Activated CD4-positive, alpha-beta T cell treated with anti-CD3 and anti-CD28 coated beads for 48 hours (primary cell): ENCODE results near the gene NRCAM.
A peak's percentile ranks its signal among the peaks of the same experiment; 100 is the strongest.

Source experiments
- DNase-seq: peaks from one replicate; pipeline ENCODE4 v3.0.0-alpha.2; 2020

Gene NRCAM

DNA sequence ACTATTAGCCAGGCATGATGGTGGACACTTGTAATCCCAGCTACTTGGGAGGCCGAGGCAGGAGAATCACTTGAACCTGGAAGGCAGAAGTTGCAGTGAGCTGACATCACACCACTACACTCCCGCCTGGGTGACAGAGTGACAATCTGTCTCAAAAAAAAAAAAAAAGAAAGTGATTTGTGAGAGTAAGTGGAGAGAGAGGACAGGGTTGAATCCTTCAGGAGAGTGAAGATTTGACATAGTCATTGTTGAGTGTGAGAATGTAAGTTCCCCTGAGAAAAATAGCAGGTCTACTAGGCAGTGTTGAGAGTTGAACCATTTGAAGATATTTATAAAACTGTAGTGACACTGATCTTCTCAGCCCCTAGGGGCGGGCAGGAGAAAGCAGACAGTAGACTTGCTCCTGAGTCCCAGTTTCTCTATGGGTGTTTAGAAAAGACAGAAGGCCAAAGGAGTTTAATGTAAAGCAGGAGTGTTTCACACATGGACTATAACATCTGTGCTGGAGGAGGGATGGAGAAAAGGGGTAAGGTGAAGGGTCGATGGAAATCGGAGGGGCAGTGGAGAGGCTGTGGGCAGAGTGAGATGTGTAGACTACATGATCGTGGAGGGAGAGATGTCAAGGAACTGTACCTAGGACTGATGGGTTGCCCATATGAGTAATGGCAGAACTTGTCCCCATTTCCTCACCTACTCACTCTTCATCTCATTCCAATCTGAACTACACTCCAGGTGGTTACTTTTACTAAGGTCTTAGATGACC is 312.4 kb downstream of the NRCAM start:
- no peak for DNase-seq

DNA sequence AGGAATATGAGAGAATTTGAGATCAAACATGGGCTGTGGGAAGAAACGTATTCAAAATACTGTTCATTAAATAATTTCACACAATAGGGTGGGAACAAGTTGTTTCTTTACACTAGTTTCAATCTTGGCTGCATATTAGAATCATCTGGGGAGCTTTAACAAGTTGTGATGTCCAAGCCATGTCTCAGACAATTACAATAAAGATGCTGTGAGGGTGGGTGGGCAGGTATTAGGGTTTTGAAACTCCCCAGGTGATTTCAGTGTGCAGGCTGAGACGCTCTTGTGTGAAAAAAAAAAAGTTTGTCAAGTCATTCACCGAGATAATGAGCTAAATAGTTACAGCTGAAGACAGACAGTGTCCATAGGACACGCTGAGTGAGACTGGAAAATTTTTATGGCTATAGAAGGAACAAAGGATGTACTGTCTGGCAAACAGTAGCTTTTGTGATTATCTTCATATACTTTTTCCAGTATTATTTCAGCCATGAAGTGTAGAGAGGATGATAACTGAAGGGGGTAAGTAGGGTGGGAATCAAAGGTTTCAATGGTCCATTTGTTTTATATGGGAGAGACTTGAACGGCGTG is 313.5 kb downstream of the NRCAM start:
- DNase-seq = no peak

DNA sequence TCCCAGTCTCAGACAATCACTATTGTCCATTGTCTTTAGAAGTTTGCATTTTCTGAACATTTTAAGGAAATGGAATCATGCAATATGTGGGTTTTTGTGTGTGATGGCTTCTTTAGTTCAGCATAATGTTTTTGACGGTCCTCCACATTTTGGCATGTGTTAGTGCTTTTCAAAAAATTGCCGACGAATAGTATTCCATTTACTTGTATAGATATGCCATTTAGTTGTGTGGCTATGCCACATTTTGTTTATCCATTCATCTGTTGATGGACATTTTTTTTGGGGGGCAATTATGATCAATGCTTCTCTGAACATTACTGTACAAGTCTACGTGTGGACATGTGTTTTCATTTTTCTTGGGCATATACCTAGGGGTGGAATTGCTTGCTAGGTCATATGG is 314.1 kb downstream of the NRCAM start:
- no peak for DNase-seq

DNA sequence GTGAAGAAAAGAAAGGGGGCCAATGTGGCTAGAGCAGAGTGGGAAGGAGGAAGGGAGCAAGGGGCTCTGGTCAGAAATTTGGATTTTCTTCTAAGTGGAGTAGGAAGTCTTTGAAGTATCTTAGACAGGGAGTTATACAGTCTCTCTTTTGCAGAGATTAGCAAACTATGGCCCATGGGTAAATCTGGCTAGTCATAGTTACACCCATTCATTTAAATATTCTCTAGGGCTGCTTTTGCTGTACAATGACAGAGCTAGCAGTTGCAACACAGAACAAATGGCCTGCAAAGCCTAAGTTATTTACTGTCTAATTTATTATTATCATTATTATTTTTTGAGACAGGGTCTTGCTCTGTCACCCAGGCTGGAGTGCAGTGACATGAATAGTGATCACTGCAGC is 315.6 kb downstream of the NRCAM start:
- no peak for DNase-seq

DNA sequence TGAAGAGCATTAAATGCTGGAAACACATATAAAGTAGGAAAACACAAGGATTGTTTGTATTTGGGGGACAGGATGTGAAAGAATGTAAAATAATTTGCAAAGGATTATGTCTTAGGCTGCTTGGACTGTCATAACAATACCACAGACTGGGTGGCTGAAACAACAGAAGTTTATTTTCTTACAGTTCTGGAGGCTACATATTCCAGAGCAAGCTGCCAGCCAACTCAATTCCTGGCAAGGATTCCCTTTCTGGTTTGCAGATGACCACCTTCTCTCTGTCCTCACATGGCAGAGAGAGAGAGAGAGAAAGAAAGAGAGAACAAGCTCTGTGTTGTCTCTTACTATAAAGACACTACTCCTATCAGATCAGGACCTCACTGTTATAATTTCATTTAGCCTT is 317.3 kb downstream of the NRCAM start:
- DNase-seq = no peak

DNA sequence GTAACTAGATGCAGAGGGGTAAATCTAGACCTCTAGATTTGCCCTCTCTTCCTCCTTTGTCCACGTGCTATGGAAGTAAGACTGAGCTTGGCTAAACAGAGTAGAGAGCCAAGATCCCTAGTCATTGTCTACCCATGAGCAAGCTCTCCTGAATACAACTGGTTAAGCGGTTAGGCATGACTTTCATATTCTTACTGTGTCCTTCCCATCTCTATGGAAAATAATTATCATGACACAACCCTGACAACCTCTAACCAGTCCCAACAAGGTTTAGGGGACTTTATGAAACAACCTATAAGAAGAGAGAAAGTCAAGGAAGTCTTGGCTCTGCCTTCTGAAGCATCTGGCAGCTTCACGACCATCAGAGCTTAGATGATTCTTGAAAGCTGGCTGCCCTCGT is 318.2 kb downstream of the NRCAM start:
- no peak for DNase-seq

DNA sequence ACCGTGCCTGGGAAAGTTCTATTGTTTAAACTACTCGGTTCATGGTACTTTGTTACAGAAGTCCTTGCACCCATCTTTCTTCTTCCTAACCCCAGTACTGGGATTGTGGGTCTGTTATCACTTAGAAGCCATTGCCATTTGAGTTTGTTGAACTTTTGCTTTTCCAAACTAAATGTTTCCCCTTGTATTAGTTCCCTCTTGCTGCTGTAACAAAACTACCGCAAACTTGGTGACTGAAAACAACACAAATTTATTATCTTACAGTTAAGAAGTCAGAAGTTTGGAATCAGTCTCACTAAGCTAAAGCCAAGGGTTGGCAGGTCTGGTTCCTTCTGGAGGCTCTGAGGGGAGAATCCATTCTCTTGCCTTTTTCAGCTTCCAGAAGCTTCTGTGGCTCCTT is 319.2 kb downstream of the NRCAM start:
- DNase-seq = no peak

DNA sequence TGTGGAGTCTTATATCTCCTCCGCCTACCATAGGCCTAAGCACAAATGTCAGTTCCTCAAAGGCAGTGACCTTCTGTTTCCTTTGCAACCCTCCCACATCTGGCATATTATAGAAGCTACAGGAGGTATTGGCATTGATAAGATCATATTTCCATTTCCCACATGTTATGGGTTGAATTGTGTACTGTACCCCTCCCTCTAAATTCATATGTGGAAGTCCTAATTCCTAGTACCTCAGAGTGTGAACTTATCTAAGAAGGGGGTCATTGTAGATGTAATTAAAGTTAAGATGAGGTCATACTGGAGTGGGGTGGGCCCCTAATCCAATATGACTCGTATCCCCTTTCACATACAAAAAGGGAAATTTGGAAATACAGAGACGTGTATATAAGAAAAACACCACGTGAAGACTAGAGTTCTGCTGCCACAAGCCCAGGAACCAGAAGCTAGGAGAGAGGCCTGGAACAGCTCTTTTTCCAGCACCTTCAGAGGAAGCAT is 320.0 kb downstream of the NRCAM start:
- DNase-seq = no peak

DNA sequence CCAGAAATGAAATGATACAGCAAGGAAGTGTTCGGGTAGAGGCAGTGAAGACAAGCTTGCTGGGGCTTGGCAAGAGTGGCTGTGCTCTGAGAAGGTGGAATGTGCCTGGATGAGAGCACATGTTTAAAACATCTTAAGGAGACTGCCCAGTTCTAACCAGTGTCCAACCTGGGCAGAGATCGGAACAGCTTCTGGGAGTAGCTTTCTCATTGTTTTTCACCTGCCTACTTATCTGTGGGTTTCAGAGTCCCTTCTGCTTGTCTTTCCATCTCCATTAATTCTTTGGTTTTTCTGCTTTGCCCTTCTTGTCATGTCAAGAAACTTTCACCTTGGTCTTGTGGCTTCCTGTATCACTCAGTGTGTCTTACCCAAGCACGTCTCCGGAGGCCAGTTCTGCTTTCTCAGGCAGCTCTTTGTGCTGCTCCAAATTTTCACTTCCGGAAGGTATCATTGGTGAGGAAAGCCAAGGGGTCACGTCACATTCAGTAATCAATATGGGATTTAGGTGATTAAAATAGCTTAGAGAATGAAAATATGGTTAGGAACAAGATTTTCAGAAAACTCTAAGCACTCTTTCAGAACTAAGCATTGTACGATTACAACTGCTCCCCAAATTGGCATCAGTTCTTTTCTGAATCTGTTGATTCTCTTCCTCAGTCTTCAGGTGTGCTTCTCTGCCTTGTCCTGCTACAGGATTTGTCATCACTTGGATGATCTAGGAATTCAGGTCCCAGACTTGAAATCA is 320.6 kb downstream of the NRCAM start:
- peak; percentile 57 for DNase-seq

DNA sequence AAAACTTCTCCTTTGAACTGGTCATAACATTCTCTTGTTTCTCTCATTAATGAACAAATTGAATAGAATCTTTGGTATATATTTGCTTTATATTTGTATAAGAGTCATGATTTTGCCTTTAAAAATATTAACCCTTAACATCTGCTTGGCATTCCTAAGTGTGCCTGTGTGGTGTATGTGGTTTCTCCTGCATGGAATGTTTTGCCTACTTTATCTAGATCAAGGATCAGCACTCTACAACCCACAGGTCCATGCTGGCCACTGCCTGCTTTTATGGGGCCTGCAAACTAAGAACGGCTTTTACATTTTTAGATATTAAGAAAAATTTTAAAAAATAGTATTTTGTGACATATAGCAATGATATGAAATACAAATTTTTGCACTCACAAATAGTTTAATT is 321.8 kb downstream of the NRCAM start:
- DNase-seq = no peak

DNA sequence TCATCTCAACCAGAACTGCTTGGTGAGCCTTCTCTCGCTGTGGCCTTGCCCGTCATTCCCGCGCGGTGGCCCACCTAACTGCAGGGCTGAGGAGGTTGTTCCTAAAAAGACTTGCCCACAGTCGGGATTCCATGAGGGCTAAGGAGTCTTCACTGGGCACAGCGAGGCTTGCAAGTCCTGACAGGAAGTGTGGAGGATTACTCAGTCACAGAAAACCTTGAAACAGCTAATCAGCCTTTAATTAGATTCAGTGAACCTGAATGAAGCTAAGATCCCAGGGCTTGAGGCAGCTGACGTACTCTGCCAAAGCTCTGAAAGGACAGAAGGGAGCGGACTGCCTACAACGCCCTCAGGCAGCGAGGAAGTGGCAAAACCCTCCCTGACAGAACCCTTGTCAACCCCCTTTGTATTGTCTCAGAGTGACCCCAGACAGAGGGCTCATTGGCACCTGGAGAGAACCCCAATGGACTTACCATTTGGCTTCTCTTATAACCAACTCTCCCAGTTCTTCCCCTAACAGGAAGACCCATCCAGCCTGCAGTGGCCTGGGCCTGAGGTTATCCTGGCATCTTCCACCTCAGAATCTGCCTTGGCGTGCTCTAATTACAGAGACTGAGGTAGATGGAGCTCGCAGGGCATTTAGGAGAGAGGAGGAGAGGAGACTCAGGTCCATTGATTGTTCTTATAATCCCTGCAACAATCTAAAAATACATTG is 323.5 kb downstream of the NRCAM start:
- DNase-seq = no peak

DNA sequence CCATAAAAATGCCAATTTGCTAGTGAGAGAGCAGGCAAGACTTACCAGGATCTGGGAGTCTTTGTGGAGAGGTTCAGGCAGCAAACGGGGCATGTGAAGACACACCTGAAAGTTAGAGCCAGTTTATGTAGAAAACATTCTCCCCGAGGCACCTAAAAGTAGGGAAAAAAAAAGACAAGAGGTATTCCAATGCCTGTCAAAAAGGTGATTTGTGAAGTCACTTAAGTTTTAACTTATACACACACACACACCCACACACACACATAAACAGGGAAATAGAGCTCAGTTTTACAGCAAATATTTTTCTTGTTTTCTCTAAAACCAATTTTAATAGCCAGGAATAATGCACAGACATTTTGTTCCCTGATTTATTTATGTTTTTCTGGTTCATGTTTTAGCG is 326.0 kb downstream of the NRCAM start, which contains the start of gene LAMB4:
TSS of gene LAMB4 (minus strand) at position 101 of the 400 bp plus-strand sequence. CDS start 7,197 bp downstream, outside the sequence.
- no peak for DNase-seq

DNA sequence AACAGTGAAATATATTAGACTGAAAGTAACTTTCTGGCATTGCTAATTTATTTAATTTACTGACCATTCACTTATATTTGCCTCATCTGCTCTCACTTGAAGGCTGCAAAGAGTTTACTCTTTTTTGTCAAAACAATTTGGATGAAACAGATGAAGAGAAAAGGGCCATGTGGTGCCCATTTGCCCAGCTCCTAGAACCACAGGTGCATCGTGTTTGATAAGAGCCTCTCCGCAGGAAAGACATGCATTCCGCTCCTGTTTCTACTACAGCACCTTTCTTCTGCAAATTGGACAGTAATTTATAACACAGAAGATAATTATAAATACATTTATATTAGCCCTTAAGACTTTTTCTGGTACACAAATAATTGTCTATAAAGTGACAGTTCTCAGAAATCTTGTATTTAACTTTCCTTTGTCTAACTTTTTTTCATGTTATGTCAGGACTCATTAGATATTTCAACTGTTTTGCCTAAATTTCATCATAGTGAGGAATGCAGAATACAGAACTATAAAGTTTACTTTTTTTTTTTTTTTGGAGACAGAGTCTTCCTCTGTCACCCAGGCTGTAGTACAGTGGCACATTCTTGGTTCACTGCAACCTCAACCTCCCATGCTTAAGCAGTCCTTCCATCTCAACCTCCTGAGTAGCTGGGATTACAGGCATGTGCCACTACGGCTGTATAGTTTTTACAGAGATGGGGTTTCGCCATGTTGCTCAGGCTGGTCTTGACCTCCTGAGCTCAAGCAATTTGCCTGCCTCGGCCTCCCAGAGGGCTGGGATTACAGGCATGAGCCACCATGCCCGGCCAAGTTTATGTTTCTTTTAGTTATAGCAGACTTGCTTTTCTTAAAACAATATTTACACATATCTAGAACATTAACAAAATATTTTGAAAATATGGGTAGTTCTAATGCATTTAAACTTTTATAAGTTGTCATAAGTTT is 326.9 kb downstream of the NRCAM start:
- DNase-seq = no peak

DNA sequence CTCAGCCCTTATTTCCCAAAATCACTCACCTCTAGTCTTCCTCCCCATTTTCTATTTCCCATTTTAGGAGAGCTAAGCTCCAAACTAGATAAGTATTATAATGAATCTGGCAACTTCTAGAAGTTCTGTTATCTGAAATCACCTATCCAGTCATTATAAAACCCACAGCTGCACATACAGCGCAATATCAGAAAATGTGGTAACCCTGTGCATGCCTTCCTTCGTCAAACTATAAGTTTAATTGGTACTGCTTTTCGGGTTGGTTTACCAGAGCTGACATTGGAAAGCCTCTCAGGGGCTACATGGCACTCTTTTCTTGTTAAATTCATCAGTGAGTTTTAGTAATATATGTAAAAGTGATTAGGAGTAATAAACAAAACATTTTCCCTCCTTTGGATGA is 327.7 kb downstream of the NRCAM start:
- no peak for DNase-seq

DNA sequence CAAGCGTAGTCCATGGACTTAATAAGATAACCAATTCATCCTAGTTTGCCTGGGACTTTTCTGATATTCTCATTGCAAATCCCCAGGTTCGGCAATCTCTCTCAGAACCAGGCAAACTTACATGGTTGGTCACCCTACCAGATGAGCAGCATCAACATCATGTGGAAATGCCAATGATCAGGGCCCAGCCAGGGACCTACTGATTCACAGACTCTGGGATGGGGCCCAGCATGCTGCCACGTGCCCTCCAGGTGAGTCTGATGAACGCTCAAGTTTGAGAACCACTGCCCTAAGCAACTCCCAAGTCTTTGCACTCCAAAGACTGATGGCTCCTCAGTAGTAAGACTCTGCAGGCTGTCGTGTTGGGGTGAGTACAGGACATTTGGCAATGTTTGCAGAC is 328.8 kb downstream of the NRCAM start:
- no peak for DNase-seq

DNA sequence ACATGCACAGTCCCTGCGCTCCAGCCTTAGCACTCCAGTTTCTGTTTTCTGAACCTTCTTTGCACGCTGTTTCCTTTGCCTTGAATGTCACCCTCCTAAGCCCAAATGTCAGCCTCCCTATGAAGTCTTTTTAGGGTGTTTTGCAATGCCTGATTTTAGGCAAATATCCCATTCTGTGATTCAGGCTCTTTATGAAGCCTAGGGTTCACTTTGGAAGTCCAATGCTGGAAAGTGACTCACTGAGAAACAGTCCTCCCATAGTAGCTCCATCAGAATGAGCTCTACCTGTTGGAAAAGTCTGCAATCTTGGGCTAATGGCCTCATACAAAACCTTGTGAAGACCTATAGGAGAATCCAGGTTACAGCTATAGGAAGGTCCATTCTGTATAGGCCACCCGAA is 331.4 kb downstream of the NRCAM start:
- DNase-seq = no peak

DNA sequence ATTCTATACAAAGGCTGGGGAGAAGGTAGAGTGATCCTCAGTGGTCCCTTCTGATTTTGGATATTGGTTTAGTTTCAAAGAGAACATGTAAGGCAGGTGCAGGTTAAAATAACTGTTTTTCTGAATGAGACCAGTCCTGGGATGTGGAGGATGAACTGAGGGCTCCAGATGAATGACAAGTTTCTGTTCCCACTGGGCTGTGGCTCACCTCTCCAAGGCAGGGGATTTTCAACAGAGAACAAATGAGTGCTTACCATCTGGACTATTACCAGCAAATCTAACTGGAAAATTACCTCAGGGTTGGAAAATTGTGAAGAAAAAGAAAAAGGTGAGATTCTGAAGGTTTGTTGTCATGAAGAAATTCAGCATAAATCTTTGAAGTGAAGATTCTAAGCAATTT is 334.1 kb downstream of the NRCAM start:
- DNase-seq = no peak

DNA sequence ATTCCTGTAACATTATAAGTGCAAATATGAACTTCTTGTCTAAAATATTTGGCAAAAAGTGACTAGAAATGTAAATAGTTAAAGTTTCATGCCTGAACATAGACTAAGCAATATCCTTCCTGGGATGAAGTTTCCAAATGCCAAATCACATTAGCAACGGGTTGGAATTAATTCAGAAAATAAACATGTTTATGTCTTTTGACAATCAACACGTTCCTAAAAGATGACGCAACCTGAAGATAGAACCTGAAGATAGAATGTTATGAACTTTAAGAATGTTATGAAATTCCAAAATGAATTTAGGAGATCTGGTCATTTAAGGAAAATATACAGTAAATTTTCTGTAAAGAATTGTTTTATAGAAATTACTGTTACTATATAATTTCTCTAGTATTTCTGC is 335.3 kb downstream of the NRCAM start:
- no peak for DNase-seq

DNA sequence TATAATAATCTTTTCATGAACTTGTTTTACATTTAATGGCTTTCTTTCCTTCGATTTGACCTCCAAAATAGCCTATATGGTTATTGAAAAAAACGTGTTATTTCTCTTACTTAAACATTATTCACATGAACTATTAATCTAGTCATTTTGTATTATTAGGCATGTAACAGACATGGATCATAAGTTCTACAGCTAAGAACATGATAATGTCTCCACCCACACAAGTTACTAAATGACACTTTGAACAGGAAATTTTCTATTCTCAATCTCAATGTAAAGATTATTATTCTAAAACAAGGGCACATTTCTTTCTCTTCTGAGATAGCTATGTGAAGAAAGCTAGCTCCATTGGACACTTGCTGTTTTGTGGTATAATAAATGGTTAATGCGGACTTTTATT is 336.0 kb downstream of the NRCAM start:
- DNase-seq = no peak

DNA sequence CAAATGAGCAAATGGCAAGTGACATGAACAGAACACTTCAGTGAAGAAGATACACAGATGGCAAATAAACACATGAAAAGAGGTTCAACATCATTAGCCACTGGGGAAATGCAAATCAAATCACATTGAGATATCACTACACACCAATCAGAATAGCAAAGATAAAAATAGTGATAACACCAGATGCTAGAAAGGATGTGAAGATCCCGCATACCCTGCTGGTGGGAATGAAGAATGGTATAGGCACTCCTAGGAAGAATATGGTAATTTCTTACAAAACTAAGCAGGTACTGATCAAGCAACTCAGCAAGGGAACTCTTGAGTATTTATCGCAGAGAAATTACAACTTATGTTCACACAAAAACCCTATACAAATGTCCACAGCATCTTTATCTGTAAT is 337.3 kb downstream of the NRCAM start:
- DNase-seq = no peak

DNA sequence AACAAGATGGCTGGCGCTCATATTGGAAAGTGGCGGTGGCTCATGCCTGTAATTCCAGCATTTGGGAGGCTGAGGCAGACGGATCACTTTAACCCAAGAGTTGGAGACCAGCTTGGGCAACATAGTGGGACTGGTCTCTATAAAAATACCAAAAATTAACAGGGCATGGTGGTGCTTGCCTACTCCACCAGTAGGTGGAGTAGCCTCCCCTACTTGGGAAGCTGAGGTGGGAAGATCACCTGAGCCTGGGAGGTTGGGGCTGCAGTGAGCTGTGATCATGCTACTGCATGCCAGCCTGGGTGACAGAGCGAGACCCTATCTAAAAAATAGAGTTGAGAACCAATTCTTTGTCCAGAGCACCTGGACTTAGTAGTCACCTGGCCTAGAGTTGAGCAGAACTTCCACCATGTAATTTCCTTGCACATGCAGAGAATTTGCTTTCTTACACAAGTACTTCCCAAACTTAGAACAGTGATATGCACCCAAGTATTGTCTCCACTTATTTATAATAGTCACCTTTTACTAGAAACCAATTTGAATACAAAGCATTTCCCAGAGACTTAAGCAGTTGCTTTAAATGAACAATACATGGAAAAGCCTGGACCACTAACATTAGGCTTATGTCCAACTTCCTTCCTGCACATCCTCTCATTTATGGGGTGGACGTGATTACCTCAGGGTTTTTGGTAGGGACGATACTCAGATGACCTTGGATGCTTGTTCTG is 342.0 kb downstream of the NRCAM start:
- DNase-seq = peak; percentile 30
